ENCODE results near the gene OTOS. TPM values are rescaled to one million over a fixed set of nuclear protein-coding genes. Genes with fewer than 3 reads are reported as not detected.

Gene OTOS
- total RNA-seq, 2 experiments from 2014 or later, result not detected

- Histone ChIP-seq H3K27ac (ENCODE audit: low read depth in 1 of 2, low read length in 2 of 2) (no peak overlapping the region), H3K36me3 (ENCODE audit: insufficient read depth, low read length) (peaks cover 55% of the 10 kb centered on the region), H3K4me3 (ENCODE audit: low read length) (no peak overlapping the region), H3K27me3 (ENCODE audit: control insufficient read depth in 1 of 2, insufficient read depth in 2 of 2, low read length in 2 of 2) (no peaks in the 10 kb centered on the region), H3K4me1 (ENCODE audit: insufficient read depth, low read length) (peaks cover 25% of the 10 kb centered on the region), H3K9me3 (ENCODE audit: control insufficient read depth in 1 of 2, insufficient read depth in 1 of 2, low read length in 2 of 2) (no peaks in the 10 kb centered on the region)
- DNase-seq, result no peak
- ChIA-PET CTCF (no interaction called here), POLR2A (no interaction called here)
- no peak overlapping the region for H3K27ac Mint-ChIP-seq
- H3K27me3 Mint-ChIP-seq, result no peaks in the 10 kb centered on the region
- peaks cover 83% of the 10 kb centered on the region for H3K36me3 Mint-ChIP-seq (ENCODE audit: low read depth)
- H3K4me1 Mint-ChIP-seq (ENCODE audit: low read depth), result peaks cover 29% of the 10 kb centered on the region
- no peak for ATAC-seq (ENCODE audit: poor library complexity)
- H3K4me3 Mint-ChIP-seq, result no peak overlapping the region
- no peaks in the 10 kb centered on the region for H3K9me3 Mint-ChIP-seq
- intact Hi-C loops (cut with DNase I, micrococcal nuclease), result loop anchor here in 1 of 2 experiments (10.0 kb wide), 2 partner anchors 433 to 1707 kb away; partner anchors contain the start of genes ASB1, DUSP28 and RNPEPL1
- TF ChIP-seq CTCF (IDR thresholded peaks at IDR 0.05), result no peak
These were observed 8.4 kb downstream of the OTOS start for GRCh38 chr2:240131941-240132650.

- Mint-ChIP-seq H3K27ac (no peak overlapping the region), H3K27me3 (no peaks in the 10 kb centered on the region), H3K9me3 (no peaks in the 10 kb centered on the region), H3K4me3 (peak overlapping the region; percentile 48), H3K36me3 (ENCODE audit: low read depth) (peaks cover 90% of the 10 kb centered on the region), H3K4me1 (ENCODE audit: low read depth) (peaks cover 24% of the 10 kb centered on the region)
- no peak for TF ChIP-seq CTCF (IDR thresholded peaks at IDR 0.05)
- ChIA-PET POLR2A (no interaction called here), CTCF (no interaction called here)
- intact Hi-C loops (cut with DNase I, micrococcal nuclease), result loop anchor here in 1 of 2 experiments (10.0 kb wide), 2 partner anchors 434 to 1706 kb away; partner anchors contain the start of genes ASB1, DUSP28 and RNPEPL1
- ATAC-seq (ENCODE audit: poor library complexity) (no peak), DNase-seq (no peak)
- peaks cover 18% of the 10 kb centered on the region for H3K4me1 ChIP-seq (ENCODE audit: insufficient read depth, low read length)
- peaks cover 55% of the 10 kb centered on the region for H3K36me3 ChIP-seq (ENCODE audit: insufficient read depth, low read length)
- H3K9me3 ChIP-seq (ENCODE audit: control insufficient read depth in 1 of 2, insufficient read depth in 1 of 2, low read length in 2 of 2), result no peaks in the 10 kb centered on the region
- no peak overlapping the region for H3K4me3 ChIP-seq (ENCODE audit: low read length)
- no peak overlapping the region for H3K27ac ChIP-seq (ENCODE audit: low read depth in 1 of 2, low read length in 2 of 2)
- H3K27me3 ChIP-seq (ENCODE audit: control insufficient read depth in 1 of 2, insufficient read depth in 2 of 2, low read length in 2 of 2), result no peaks in the 10 kb centered on the region
These were observed 9.2 kb downstream of the OTOS start for GRCh38 chr2:240131296-240131695.

- ChIA-PET POLR2A (no interaction called here), CTCF (interaction anchor here (0.9 kb wide), 1 partner anchor 13 kb away, joined by 3 read pairs; no protein-coding TSS in a partner anchor)
- intact Hi-C loops (cut with DNase I, micrococcal nuclease), result loop anchor here in 1 of 2 experiments (10.0 kb wide), 2 partner anchors 434 to 1706 kb away; partner anchors contain the start of genes ASB1, DUSP28 and RNPEPL1
- H3K27ac ChIP-seq (ENCODE audit: low read depth in 1 of 2, low read length in 2 of 2), result no peak overlapping the region
- Mint-ChIP-seq H3K4me3 (peak overlapping the region; percentile 48), H3K27ac (no peak overlapping the region), H3K4me1 (ENCODE audit: low read depth) (peaks cover 17% of the 10 kb centered on the region), H3K36me3 (ENCODE audit: low read depth) (peaks cover 87% of the 10 kb centered on the region), H3K9me3 (no peaks in the 10 kb centered on the region), H3K27me3 (no peaks in the 10 kb centered on the region)
- no peaks in the 10 kb centered on the region for H3K27me3 ChIP-seq (ENCODE audit: control insufficient read depth in 1 of 2, insufficient read depth in 2 of 2, low read length in 2 of 2)
- ATAC-seq (ENCODE audit: poor library complexity) (no peak), DNase-seq (no peak)
- TF ChIP-seq CTCF (IDR thresholded peaks at IDR 0.05), result no peak
- peaks cover 55% of the 10 kb centered on the region for H3K36me3 ChIP-seq (ENCODE audit: insufficient read depth, low read length)
- H3K4me3 ChIP-seq (ENCODE audit: low read length), result no peak overlapping the region
- peaks cover 16% of the 10 kb centered on the region for H3K4me1 ChIP-seq (ENCODE audit: insufficient read depth, low read length)
- no peaks in the 10 kb centered on the region for H3K9me3 ChIP-seq (ENCODE audit: control insufficient read depth in 1 of 2, insufficient read depth in 1 of 2, low read length in 2 of 2)
These were observed 9.9 kb downstream of the OTOS start for GRCh38 chr2:240130393-240131195.
